ENCODE measurements around the gene ZNF827. TPM values are rescaled to one million over a fixed set of nuclear protein-coding genes. Genes with fewer than 3 reads are reported as not detected.

Gene ZNF827
- total and polyA plus RNA-seq, 2 of the 13 experiments (the other 11 are each of a cell fraction or from before 2014, with no cell fraction given) = 2.8 TPM

DNA sequence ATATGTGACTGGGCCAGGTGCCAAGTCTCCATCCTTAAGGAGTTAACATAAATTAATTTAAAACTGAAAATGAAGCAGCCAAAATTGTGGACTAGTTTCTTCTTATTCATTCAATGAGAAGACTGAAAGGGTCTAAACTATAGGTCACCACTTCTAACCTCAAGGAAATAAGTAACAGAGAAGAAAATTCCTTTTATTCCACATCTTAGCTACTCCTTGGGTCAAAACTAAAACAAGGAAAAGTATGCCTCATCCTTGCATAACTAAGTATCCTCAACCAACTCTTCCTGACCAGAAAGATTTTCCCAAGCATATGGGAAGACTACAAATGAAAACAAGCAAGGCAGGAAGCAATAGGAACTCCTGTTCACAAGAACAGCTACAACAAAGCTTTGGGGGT is 71.2 kb downstream of the ZNF827 start:
- ChIA-PET CTCF (ENCODE audit: low intra/inter-chr PET ratio, low total read pairs) (no interaction called here), POLR2A (no interaction called here)
- no peaks in the 10 kb centered on the region for H4K20me1 ChIP-seq (ENCODE audit: insufficient read depth, low read length)
- DNase-seq (ENCODE audit: low spot score) (no peak), FAIRE-seq (no peak), ATAC-seq (no peak)
- no peak overlapping the region for H2AFZ ChIP-seq (ENCODE audit: low read length)
- TF ChIP-seq CC2D1A (CRISPR knock-in tag; IDR thresholded peaks at IDR 0.05) (no peak), ZNF446 (CRISPR knock-in tag; IDR thresholded peaks at IDR 0.05) (no peak), GPN1 (CRISPR knock-in tag; IDR thresholded peaks at IDR 0.05; ENCODE audit: borderline replicate concordance) (no peak), SNAI1 (CRISPR knock-in tag; IDR thresholded peaks at IDR 0.05; ENCODE audit: borderline replicate concordance) (no peak), PHF8 (CRISPR knock-in tag; IDR thresholded peaks at IDR 0.05) (no peak), PHF20 (CRISPR knock-in tag; IDR thresholded peaks at IDR 0.05) (no peak), ADNP (CRISPR knock-in tag; IDR thresholded peaks at IDR 0.05) (no peak), ZNF354B (CRISPR knock-in tag; IDR thresholded peaks at IDR 0.05) (no peak), NAIF1 (CRISPR knock-in tag; IDR thresholded peaks at IDR 0.05; ENCODE audit: borderline replicate concordance) (no peak), U2AF2 (IDR thresholded peaks at IDR 0.05; ENCODE audit: low read depth, low read length) (no peak), ZKSCAN8 (CRISPR knock-in tag; IDR thresholded peaks at IDR 0.05; ENCODE audit: borderline replicate concordance) (no peak), KLF6 (CRISPR knock-in tag; IDR thresholded peaks at IDR 0.05) (no peak), PITX1 (CRISPR knock-in tag; IDR thresholded peaks at IDR 0.05) (no peak), GABPA (IDR thresholded peaks at IDR 0.05; ENCODE audit: low read depth, low read length) (no peak), GABPA (CRISPR knock-in tag; IDR thresholded peaks at IDR 0.05; ENCODE audit: low read depth) (no peak), ZFP1 (CRISPR knock-in tag; IDR thresholded peaks at IDR 0.05) (no peak), TCF7 (IDR thresholded peaks at IDR 0.05; ENCODE audit: low read depth) (no peak), ZNF225 (CRISPR knock-in tag; IDR thresholded peaks at IDR 0.05) (no peak)
- TF ChIP-seq, protein P1, sequence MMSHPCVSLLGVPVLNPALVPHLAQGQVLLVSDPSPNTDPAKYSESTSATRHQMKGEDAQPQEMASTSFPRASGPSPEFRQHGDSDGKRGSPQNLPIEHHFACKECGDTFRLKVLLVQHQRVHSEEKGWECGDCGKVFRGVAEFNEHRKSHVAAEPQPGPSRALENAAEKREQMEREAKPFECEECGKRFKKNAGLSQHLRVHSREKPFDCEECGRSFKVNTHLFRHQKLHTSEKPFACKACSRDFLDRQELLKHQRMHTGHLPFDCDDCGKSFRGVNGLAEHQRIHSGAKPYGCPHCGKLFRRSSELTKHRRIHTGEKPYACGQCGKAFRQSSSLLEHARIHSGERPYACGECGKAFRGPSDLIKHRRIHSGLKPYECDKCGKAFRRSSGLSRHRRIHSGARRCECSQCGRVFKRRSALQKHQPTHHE (CRISPR knock-in tag; IDR thresholded peaks at IDR 0.05; ENCODE audit: borderline replicate concordance) = no peak
- TF ChIP-seq, protein P2, sequence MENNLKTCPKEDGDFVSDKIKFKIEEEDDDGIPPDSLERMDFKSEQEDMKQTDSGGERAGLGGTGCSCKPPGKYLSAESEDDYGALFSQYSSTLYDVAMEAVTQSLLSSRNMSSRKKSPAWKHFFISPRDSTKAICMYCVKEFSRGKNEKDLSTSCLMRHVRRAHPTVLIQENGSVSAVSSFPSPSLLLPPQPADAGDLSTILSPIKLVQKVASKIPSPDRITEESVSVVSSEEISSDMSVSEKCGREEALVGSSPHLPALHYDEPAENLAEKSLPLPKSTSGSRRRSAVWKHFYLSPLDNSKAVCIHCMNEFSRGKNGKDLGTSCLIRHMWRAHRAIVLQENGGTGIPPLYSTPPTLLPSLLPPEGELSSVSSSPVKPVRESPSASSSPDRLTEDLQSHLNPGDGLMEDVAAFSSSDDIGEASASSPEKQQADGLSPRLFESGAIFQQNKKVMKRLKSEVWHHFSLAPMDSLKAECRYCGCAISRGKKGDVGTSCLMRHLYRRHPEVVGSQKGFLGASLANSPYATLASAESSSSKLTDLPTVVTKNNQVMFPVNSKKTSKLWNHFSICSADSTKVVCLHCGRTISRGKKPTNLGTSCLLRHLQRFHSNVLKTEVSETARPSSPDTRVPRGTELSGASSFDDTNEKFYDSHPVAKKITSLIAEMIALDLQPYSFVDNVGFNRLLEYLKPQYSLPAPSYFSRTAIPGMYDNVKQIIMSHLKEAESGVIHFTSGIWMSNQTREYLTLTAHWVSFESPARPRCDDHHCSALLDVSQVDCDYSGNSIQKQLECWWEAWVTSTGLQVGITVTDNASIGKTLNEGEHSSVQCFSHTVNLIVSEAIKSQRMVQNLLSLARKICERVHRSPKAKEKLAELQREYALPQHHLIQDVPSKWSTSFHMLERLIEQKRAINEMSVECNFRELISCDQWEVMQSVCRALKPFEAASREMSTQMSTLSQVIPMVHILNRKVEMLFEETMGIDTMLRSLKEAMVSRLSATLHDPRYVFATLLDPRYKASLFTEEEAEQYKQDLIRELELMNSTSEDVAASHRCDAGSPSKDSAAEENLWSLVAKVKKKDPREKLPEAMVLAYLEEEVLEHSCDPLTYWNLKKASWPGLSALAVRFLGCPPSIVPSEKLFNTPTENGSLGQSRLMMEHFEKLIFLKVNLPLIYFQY (CRISPR knock-in tag; IDR thresholded peaks at IDR 0.05; ENCODE audit: borderline replicate concordance) = no peak
- no peaks in the 10 kb centered on the region for H3K79me2 ChIP-seq (ENCODE audit: insufficient read depth, low read length)
- H3K9ac ChIP-seq (ENCODE audit: insufficient read depth, low read depth, low read length) = no peak overlapping the region
- H3K27ac ChIP-seq (ENCODE audit: extremely low read length, insufficient read depth, low read length) = no peak overlapping the region
- in situ Hi-C loops (cut with HindIII; ENCODE audit: extremely low pct_ligation_motif_present, low pct_unique_long_range_greater_than_20kb) (no loop called here), intact Hi-C loops (cut with micrococcal nuclease; ENCODE audit: unreplicated experiment) (no loop called here)
- no TSS peak for BruUV-seq (replicated peaks)
- H3K4me1 ChIP-seq (ENCODE audit: insufficient read depth, low read length) = no peaks in the 10 kb centered on the region
- no peaks in the 10 kb centered on the region for H3K27me3 ChIP-seq (ENCODE audit: control insufficient read depth in 1 of 2, insufficient read depth in 2 of 2, low read length in 2 of 2)
- H3K9me3 ChIP-seq (ENCODE audit: low read length) = no peaks in the 10 kb centered on the region
- H3K4me2 ChIP-seq (ENCODE audit: low read depth, low read length) = no peak overlapping the region
- H3K4me3 ChIP-seq (replicated peaks in 1 of 3; ENCODE audit: insufficient read depth in 1 of 3, low read depth in 2 of 3, low read length in 3 of 3) = no peak overlapping the region
- H3K36me3 ChIP-seq (replicated peaks in 1 of 2; ENCODE audit: control insufficient read depth in 1 of 2, insufficient read depth in 2 of 2, low read length in 2 of 2) = peaks cover 0 to 5% of the 10 kb centered on the region in 2 experiments; a peak in 4 of 5 replicates

Measured in HepG2 (cell line).